ENCODE data around the gene PPP2R1B.
"Not testable (repeated sequence)": the region's sequence is repeated elsewhere in the genome, so short reads cannot be mapped to it uniquely, and the experiment has no call there.

Gene PPP2R1B

DNA sequence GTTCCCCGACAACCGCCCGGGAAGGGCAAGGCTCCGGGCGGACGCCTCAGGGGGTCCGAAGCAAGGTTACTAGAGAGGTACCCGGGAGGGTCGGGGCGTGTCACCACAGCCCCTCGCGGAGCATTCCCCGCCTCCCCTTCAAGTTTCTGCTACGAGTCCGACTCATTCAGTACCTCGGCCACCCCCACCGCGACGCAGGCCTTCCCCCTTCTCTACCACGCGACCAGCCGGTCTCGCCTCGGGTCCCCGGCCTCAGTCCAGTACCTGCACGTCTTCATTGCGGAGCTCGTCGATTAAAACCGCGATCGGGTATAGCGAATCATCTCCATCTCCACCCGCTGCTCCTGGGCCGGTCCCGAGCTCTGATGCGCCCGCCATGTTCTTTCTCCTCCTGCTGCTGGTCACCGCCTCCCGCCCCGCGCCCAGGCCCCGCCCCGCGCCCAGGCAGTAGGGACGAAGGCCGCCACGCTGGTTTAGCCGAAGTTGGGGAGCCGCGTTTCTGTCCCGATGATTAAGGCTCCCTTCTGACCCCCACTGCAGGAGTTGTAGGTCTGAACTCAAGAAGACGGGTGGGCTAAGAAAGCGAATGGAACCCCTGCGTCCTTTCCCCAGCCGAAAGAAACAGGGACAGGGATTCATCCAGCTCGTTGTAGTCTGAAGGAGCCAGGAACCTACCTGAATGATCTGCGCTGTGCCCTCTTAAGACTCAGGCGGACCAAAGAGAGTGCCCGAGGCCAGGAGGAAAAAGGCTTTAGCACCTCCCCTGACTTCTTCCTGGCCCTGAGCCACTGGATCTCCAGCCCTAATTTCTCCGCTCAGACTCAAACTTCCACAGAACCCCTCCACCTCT lies at the start of gene PPP2R1B:
Gene PPP2R1B (minus strand): TSS at position 406 of the 850 bp plus-strand sequence. CDS start 28 bp downstream, at position 378.
- peak; percentile 83 for DNase-seq

DNA sequence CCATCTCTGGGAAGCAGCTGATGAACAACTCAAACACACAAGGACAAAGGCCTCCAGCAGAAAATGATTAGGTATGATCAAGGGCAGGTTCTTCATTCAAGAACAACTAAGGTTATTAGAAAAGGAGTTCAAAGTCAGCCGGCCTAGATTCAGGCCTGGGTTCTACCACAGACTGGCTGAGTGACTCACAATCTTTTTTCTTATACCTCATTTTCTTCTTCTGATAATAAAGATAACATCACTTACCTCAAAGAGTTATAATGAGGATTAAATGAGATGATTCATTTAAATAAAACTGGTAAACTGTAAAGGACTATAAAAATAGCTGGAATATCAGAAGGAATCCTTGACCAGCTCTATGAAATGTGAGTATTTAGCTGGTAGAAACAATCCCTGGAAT lies 49.3 kb upstream of the PPP2R1B start:
- DNase-seq = no peak

DNA sequence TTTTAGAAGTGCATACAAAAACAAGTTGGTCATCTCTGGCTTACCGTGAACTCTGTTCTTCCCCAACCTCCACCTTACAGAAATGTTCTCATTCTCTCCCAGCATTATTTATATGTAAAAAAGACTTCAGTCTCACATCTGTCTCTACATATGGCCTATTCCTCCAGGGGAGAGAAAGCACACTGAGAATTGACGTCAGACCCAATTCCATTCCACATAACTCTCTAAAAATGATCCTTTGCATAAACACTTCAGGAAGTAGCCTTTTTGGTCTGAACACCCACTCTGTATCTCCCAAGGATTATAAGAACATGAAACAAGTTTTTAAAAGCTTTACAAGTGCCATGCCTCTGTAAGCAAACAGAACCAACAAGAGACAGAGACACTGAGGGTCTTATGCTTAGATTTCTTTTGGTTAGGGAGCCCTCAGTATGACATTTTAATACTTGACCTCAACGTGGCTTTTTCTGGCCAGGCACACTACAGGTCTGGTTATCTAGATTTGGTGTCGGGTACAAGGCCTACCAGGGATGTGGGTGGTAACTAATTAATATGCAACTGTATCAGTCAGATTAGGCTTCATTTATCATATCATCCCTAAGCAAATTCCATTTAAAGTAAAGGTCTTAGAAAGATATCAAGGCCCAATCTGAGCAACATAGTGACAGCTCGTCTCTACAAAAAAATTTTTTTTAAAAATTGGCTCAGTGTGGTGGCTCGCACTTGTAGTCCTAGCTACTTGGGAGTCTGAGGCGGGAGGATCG lies 48.5 kb upstream of the PPP2R1B start:
- DNase-seq = no peak

DNA sequence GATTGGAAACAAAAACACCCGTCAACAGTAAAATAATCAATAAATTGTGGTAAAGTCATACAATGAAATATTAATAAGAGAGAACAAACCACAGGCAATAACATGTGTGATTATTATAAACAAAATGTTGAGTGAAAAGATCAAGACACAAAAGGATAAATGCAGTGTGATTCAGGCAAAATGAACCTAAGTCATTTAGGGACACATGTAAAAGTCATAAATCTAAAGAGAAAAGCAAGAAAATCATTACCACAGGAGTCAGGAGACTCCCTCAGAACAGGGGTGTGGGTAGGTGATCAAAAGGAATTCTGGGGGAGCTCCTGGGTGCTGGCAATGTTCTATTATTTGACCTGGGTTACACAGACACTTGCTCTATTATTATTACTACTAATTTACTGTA lies 47.9 kb upstream of the PPP2R1B start:
- no peak for DNase-seq

DNA sequence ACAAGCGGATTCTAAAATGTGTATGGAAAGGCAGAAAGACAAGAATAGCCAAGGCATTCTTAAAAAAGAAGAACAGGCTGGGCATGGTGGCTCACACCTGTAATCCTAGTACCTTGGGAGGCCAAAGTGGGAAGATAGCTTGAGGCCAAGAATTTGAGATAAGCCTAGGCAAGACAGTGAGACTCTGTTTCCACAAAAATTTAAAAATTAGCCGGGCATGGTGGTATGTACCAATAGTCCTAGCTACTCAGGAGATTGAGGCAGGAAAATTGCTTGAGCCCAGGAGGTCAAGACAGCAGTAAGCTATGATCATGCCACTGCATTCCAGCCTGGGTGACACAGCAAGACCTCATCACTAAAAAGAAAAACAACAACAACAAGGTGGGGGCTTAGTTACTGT lies 46.0 kb upstream of the PPP2R1B start:
- DNase-seq = no peak

DNA sequence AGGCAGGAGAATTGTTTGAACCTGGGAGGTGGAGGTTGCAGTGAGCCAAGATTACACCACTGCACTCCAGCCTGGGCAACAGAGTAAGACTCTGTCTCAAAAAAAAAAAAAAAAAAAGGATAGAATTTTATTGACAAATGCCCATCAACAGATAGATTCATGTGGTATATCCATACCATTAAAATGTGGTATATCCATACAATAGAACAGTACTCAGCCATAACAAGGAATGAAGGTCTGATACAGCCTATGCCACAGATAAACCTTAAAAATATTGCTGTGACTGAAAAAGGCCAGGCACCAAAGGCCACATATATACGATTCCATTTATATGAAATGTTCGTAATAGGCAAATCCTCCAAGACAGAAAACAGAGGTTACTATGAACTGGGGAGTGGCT lies 45.3 kb upstream of the PPP2R1B start:
- no peak for DNase-seq

DNA sequence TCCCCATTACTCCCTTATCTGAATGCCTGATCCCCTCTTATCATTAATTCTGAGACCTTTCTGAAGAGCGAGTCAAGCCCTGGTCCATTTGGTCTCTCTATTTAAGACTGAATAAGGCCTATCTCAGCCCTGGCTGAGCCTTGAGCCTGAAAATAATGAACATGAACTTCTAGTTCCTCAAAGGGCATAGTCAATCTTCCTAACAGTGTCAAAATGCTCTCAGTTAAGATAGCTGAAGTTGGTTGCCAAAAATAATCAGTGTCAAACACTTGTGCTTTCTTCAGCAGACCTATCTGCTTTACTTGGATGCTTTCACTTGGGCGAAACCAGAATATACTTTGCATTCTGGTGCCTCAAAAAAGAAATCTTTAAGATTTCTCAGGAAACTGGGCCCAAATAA lies 42.6 kb upstream of the PPP2R1B start:
- no peak for DNase-seq

DNA sequence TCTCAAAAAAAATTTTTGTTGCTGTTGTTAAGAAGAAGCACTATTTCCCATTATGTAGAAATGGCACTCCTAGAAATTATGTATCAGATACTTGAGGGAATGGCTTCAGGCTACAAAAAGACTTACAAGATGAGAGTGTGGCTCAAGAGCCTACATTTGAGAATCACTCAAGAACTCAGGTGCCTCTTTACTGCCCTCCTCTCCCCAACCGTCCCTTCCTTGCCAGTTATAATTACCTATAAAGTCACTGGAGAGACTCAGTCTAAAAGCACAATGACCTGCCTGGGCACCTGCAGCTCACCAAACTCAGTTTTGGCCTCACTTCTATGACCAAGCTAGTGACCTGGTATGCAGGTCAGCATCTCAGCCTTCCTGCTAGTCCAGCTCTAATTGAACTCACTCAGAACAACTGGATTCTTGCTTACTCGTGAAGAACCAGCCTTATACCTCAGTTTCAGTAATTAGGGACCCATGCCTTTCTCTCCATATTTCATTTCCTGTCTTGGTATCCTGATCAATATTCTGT lies 41.9 kb upstream of the PPP2R1B start:
- no peak for DNase-seq

DNA sequence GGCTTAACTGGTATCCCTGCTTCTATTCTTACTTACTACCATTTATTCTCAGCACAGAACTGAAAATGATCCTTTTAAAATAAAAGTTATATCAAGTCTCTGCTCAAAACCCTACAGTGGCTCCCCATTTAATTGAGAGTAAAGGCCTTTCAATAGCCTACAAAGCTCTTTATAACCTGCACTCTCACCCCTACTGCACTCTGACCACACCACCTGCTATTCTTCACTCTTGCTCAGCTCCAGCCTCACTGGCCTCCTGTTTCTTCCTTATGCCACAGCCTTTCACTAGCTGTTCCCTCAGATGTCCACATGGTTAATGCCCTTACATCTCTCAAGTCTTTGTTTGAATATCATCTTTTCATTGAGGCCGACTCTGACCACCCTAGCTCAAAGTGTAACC lies 40.9 kb upstream of the PPP2R1B start:
- no peak for DNase-seq

DNA sequence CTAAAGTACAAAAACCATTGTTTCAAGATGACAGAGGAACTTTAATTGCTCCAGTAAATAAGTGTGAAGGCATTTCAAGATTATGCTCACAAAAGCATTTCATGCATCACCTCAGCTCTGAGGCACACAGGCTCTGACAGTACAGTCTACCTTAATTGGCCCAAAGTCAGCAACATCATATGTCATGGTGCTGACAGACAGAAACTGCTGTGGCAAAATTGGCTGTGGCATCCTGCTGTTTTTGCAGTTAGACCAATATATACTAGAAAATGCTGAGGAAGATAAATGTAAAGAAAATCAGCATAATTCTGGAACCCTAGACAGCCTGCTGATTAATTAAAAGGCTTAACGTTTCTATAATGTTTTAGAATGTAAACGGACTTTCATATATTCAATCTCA lies 34.9 kb upstream of the PPP2R1B start:
- DNase-seq = peak; percentile 97

DNA sequence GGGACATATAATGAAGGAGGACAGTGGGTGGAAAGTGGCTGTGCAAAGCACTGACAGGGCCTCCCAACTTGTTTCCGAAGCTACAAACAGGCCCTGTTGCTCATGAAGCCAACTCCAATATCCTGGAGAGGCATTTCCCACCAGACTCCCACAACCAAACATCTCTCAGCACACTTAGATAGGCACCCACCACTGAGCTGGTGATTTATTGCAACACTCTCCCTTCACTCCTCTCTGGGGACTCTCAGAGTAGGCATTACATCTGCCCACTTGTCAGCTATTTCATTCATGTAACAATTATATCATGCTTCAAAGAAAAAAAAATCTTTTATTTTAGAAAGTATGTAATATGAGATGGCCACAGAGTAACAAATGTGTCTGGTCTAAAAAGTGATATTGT lies 32.1 kb upstream of the PPP2R1B start:
- no peak for DNase-seq

DNA sequence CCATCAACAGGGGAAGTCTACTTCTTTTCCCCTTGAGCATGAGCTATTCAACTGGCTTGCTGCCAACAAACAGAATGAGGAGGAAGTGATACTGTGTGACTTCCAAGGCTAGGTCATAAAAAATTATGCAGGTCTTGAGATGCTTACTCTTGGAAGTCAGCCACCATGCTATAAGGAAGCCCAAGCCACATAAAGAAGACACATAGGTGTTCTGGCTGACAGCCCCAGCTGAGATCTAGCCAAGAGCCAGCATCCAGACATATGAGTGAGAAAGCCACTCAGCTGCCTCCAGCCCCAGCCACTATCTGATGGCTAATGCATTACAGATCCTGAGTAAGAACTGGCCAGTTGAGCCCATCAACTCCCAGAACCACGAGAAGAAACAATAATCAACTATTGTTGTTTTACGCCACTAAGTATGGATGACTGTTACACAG lies 31.0 kb upstream of the PPP2R1B start:
- DNase-seq = peak; percentile 99

DNA sequence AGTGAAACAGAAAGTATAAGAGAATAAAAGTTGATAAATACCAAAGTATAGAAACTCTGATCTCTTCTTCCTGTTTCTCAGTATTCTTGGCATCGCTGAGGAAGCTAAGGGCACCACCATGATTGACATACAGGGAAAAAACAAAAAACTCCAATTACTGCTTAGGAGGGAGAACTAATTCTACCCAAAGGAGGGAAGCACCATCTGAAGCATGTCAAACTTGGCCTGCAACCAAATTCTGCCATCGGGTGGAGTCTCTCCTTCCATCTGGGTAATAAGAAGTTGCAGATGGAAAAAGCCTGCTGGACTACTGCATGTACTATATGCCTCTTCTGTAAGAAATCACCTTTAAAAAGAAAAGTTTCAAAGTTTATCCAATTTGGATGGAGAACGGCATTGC lies 30.5 kb upstream of the PPP2R1B start:
- peak; percentile 88 for DNase-seq

DNA sequence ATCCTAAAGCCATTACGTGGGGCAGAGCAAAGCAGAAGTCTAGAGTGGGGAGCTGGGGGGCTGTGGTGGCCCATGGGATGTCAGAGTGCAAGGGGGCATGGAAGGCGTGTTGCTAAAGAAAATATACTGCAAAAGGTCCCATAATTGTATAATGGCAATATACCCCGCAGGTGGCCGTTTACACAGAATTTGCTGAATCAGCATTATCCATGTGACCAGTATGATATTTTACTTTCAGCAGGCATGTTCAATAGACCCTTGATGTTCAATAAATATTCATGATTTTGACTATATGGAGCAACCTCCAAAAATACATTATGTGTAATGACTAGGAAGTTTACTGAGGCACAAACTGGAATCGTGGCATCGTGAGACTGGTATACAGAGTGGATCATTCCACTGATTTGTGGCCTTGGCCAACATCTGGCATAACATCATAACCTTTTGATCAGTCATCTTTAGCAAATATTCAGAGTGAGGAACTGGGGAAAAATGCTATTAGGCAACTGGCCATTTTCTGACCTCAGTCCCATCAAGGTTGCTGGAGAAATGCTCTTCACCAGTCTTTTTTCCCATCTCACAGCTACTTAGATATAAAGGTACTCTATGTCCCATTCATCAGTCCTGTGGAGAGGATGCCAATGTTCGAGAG lies 29.3 kb upstream of the PPP2R1B start:
- no peak for DNase-seq

DNA sequence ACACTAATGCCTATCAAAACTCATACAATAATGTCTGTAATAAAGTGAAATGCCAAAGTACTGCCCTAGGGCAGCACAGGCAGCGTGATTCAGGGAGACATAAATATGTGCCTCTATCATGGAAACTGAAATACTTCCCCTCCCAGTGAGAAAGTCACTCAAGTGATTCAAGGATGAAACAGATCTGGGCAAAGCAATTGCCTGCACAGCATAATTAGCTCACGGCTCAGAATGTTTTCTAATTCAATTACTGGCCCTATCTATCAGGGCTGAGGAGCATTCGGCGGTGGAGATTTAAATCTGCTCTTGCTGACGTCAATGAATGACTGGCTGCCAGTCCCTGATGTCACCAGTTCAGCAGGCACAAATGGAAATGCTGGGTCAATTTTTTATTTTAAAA lies 27.7 kb upstream of the PPP2R1B start:
- DNase-seq = no peak

DNA sequence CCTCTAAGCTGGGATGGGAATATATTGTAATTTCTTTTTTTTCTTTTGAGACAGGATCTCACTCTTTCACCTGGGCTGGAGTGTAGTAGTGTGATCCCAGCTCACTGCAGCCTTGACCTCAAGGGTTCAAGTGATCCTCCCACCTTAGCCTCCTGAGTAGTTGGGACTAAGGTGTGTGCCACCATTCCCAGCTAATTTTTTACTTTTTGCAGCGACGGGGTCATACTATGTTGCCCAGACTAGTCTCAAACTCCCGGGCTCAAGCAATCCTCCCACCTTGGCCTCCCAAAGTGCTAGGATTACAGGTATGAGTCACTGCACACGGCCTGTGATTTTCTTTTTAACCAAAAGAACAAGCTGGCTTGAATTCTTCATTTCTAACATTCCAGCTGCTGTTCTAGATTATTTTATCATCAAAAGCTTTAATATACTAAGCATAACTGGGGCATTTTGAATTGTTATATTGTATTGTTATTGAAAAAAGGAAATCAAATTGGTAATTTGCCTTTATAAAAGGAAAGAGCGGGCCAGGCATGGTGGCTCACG lies 26.8 kb upstream of the PPP2R1B start:
- no peak for DNase-seq

DNA sequence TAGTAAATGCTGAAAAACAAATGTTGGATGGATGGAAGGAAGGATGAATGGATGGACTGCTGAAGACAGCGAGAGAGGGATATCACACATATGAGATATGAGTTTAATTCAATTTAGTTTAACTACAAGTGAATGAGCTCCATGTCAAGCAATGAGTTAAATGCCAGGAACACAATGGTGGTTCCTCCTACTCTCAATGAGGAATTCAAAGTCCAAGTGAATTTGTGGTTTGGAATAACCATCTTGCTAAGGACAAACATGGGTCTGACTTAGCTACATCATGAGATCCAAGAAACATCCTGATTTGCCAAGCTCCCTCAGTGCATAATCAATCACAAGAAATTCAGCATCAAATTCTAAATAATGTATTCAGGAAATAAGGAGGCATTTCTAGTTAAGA lies 26.1 kb upstream of the PPP2R1B start:
- DNase-seq = no peak

DNA sequence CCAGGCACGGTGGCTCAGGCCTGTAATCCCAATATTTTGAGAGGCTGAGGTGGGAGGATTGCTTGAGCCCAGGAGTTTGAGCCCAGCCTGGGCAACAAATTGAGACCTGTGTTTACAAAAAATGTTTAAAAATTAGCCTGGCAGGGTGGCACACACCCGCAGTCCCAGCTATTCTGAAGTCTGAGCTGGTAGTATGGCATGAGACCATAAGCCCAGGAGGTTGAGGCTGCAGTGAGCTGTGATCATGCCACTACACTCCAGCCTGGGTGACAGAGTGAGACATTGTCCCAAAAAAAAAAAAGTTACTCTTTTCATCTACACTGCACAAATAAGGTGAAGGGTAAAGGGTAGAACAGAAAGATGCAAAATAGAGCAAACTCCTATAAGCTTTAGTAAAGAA lies 22.3 kb upstream of the PPP2R1B start:
- no peak for DNase-seq

DNA sequence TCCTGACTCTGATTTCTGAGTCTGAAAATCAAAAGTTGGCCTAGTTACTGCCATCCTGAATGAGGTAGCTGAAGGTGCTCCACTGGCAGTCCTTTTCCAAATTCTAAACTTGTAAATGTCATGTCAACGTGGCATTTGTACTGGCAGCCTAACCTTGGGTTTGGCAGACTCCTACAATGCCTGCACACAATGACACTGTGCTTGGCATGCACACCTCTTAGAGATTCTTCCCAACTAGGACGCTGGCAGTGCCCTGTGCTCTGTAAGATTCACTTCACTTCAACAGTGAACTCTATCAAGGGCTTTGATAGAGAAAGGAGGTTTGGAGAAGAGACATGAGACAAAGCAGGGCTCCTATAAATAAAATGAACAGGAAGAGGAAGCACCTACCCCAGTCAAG lies 21.9 kb upstream of the PPP2R1B start:
- no peak for DNase-seq

DNA sequence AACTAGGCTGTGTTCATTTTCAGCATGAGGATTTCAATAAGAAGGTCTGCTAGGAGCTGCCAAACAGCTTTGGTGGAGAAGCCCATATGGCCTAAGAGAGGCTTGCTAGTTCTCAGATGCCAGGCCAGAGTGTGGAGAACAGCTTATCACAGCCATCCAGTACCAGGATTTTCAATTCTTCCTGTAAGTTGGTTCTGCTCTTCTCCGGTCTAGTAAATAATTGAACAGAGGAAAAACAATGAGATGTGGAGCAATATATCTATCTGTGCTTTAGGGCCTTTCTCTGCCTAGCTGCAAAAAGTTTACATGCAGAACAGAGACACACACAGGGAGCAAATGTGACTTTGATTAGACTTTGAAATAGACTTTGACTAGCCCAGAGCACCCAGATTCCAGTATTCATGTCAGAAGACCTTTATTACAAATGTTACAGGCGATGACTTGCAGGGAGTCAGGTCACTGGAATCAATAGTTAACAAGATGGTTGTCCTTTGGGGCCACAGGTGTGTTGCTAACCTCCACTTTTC lies 19.8 kb upstream of the PPP2R1B start:
- DNase-seq = no peak

DNA sequence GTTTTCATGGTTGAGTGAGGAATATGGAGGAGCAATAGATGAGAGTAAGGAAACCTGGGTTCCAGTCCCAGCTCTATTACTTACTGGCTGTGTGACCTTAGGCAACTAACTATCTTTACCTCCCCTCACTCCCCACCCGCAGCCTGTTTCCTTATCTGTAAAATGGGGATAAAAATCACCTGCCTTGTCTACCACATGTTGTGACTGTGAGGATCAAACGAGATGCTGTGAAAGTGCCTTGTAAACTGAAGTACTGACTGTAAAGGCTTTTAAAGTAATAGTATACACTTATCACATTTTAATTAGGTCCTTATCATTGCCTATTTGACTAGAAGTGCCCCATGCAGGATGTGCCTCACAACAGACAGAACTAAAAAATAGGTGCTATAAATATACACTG lies 18.9 kb upstream of the PPP2R1B start:
- DNase-seq = no peak

DNA sequence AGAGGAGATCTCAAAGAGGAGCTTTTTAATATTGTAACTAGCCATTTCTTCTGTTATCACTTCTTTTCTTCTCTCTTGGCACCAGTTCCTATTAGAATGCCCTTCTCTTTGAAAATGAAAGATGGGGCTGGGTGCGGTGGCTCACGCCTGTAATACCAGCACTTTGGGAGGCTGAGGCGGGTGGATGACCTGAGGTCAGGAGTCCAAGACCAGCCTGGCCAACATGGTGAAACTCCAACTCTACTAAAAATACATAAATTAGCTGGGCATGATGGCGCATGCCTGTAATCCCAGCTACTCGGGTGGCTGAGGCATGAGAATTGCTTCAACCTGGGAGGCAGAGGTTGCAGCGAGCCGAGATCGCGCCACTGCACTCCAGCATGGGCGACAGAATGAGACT lies 18.1 kb upstream of the PPP2R1B start:
- DNase-seq = not testable (repeated sequence)

Data from RPMI8226 (cell line).